DND-41 (cell line): ENCODE measurements around the gene RAPGEF2.

Experiments
- CTCF ChIP-seq: IDR thresholded peaks from 2 replicates; pipeline ENCODE4 v1.5.1; 2012; ENCODE audit warnings: borderline replicate concordance, low read length, moderate library complexity, mild to moderate bottlenecking; ENCODE audit not compliant: poor library complexity, severe bottlenecking; ENCODE audit errors: extremely low read depth
- EZH2 ChIP-seq: IDR thresholded peaks from 3 replicates; pipeline ENCODE4 v1.6.1; 2012; ENCODE audit warnings: borderline replicate concordance, low read depth, mild to moderate bottlenecking, moderate library complexity, low read length, inconsistent platforms; ENCODE audit not compliant: severe bottlenecking

- TF ChIP-seq CTCF: no peak
- no peak for TF ChIP-seq EZH2
Measured at GRCh38 chr4:159197260-159197884, 94.5 kb downstream of the RAPGEF2 start.
